HG02973 (cell line): ENCODE data around the gene TBC1D20.

Experiments
- ATAC-seq: cut with Tn5 transposase; IDR thresholded peaks from one replicate; pipeline ENCODE4 v1.9.1; 2021; ENCODE audit warnings: moderate library complexity; ENCODE audit not compliant: unreplicated experiment

TBC1D20 gene

GRCh38 chr20:420721-421574 lies 41.4 kb downstream of the TBC1D20 start:
- ATAC-seq: no peak

- no peak for ATAC-seq
Observed at GRCh38 chr20:420166-420620, 42.1 kb downstream of the TBC1D20 start.

GRCh38 chr20:419556-420165 lies 42.7 kb downstream of the TBC1D20 start:
- ATAC-seq: no peak

- ATAC-seq: no peak
Observed at GRCh38 chr20:418858-419365, 43.4 kb downstream of the TBC1D20 start.

DNA sequence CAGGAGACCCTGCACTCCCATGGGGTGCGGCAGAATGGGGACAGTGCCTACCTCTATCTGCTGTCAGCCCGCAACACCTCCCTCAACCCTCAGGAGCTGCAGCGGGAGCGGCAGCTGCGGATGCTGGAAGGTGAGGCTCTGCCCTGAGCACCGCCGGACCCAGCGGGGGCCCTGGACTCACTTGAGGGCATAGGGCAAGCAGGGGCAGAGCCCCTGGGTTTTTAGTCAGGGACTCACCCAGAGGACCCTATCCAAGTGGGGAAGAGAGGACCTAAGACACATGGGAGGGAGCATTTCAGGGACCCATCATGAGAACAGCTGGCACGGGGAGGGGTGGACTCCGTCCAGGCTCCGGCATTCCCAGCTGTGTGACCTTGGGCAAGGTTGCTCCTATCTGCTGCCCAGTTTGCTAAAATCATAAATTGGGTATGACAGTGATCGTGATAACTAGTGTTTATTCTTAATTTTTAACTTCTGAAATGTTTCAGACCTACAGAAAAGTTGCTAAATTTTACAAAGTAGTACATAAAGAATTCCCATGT lies 44.5 kb downstream of the TBC1D20 start:
- no peak for ATAC-seq

DNA sequence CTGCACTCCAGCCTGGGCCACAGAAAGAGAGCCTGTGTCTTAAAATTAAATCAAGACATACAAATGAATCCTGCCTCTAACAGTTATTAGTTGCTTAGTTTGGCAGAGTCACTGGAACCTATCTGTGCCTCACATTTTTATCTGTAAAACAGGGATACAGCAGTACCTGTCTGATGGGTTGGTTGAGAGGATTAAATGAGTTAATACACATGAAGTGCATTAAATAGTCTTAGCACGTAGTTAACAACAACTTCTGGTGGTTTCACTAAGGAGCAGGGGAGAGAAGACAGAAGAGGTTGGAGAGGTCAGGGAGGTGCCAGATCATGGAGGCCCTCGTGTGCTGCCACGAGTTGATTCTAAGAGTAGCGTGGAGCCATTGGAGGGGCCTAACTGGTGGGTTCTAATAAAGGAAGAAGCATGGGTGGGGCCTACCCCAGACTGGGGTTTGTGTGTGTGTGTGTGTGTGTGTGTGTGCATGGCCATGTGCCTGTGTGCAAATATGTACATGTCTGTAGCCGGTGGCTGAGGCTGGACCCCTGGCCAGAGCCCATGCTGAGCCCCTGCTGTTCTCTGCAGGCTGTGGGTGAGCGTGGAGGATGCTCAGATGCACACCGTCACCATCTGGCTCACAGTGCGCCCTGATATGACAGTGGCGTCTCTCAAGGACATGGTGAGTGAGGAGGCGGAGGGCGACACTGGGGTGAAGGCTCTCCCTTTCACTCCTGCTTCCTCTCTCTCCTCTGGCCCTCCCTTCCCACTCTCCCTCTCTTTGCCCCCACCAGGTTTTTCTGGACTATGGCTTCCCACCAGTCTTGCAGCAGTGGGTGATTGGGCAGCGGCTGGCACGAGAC lies 45.2 kb downstream of the TBC1D20 start:
- no peak for ATAC-seq

GRCh38 chr20:415820-416322 lies 46.5 kb downstream of the TBC1D20 start:
- ATAC-seq: no peak

DNA sequence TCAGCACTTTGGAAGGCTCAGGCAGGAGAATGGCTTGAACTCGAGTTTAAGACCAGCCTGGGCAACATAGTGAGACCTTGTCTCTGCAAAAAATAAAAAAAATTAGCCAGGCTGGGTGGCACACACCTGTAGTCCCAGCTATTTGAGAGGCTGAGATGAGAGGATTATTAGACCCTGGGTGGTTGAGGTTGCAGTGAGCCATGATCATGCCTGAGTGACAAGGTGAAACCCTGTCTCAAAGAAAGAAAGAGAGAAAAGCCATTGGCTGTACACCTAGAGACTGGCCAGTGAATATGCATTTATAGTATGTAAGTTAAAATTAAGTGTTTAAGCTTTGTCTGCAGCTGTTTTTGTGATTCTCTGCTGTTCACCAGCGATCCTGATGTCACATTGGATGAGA lies 48.2 kb downstream of the TBC1D20 start:
- no peak for ATAC-seq

GRCh38 chr20:412081-412480 lies 50.3 kb downstream of the TBC1D20 start:
- ATAC-seq: no peak

DNA sequence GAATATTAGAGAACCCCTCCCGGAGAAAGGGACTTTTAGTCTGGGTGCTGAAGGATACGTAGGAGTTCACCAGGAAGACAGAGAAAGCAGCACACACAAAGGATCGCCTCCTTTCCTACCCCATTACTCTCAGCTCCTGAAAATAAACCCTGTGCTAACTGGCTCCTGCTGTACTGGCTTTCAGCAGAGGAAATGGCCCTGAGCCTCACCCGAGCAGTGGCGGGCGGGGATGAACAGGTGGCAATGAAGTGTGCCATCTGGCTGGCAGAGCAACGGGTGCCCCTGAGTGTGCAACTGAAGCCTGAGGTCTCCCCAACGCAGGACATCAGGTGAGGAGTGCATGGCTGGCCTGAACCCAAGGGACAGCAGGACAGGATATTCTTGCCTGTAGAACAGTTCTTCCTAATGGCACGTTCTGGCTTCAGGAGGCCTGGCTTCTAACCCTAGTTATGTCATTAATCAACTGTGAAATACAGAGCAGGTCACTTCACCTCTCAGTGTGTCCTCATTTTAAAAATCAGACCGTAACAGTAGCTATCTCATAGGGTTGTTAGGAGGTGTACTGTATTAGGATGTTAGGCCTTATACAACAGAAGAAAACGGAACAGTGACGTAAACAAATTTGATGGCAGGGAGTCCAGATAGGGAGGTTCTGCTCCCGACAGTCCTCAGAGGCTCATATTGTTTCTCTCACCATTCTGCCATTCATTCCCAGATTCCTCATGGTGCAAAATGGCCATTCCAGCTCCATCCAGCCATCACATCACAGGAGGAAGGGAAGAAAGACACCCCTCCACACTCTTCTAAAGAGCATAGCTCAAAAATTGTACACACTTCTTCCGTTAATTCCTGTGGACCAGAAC lies 52.4 kb downstream of the TBC1D20 start:
- no peak for ATAC-seq

DNA sequence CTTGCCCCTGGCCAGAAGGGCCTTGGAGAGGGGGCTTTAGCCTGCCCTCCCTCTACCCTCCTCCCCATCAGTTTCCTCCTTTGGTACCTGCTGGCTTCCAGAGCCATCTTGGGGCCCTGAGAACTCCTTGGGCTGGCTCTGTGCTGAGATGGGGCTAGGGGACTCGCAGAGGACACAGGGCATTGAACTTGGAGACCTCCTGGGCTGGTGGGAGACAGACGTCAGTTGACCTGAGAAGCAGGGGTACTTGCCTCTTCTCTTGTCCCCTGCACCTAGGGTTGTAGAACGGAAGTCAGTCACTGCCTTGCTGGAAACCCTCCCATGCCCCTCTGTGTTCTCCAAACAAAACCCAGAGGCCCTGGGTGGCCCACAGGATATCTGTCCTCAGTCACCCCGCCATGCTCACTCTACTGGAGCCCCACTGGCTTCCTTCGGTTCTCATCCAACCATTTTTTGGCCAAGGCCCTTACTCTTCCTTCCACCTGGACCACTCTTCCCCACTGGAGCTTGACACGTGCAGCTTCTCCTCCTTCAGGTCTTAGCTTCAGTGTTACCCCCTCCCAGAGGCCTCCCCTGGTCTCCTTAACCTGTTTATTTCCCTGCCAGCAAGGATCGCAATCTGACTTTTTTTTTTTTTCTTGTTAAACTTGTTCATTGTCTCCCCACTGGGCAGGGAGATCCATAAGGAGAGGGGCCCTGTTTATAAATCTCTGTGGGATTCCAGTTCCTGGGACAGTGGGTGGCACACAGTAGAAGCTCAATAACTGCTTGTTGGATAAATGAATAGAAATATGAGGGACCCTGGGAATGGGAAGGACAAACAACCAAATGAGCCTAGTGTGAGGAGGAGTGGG lies 53.3 kb downstream of the TBC1D20 start:
- ATAC-seq: no peak

GRCh38 chr20:407953-408842 lies 54.1 kb downstream of the TBC1D20 start, which contains the start of gene RBCK1:
Gene RBCK1, plus strand, starts transcription at chr20:408299. Its CDS starts 459 bp downstream, at chr20:408758.
- peak; percentile 56 for ATAC-seq

GRCh38 chr20:407133-407952 lies 55.0 kb downstream of the TBC1D20 start:
- peak; percentile 53 for ATAC-seq

DNA sequence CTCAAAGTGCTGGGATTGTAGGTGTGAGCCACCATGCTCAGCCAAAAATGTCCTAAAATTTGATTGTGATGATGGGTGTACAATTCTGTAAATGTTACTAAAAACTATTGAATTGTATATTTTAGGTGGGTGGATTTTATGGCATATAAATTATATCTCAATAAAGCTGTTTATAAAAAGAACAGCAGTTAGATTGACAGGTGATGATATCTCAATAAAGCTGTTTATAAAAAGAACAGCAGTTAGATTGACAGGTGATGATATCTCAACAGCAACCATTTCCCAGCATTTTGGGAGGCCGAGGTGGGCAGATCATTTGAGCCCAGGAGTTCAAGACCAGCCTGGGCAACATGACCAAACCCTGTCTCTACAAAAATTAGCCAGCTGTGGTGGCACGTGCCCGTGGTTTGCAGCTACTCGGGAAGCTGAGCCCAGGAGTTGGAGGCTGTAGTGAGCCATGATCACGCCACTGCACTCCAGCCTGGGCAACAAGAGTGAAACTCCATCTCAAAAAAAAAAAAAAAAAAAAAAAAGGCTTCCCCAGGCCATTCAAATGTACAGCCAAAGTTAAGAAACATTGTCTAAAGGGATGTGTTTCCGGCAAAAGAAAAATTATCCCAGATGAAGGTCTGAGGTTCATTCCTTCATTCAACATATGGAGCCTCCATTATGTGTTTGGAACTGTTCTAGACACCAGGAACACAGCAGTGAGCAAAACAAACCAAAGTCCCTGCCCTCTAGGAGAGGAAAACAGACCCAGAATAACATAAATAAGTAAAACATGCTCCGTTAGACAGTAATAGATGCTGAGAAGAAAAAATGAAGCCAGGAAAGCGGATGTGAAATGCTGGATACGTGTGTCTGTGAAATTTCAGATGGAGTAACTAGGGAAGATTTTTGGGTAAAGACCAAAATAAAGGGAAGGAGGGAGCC lies 55.9 kb downstream of the TBC1D20 start:
- ATAC-seq: no peak

GRCh38 chr20:404088-404487 lies 58.2 kb downstream of the TBC1D20 start:
- ATAC-seq: no peak

DNA sequence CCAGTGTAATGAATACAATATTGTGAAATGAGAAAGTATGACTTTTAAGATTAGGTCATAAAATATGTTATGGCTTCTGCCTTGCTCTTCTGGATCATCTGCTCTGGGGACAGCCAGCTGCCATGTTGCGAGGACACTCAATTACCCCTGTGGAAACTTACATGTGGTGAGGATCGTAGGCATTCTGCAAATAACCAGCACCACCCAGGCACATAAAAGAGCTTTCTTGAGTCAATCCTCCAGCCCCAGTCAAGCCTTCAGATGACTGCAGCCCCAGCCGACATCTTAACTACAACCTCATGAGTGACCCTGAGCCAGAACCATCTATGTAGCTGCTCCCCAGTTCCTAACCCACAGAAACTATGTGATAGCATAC lies 58.8 kb downstream of the TBC1D20 start:
- no peak for ATAC-seq
